Posterior cingulate gyrus (tissue), 11 donors: ENCODE measurements around the gene CPNE7.

Source experiments
- DNase-seq, 10 donors: peaks; one replicate each; pipeline versions ENCODE4 v3.0.0 to v3.0.0-alpha.2; 2020 to 2021; ENCODE audit warnings: mixed read lengths in 3 of 10
- intact Hi-C: fragments of 100-400 bp; cut with DNase I; formaldehyde crosslinking; loops from one replicate; pipeline ENCODE4 v1.15.1; 2023

CPNE7 gene

GRCh38 chr16:89575247-89576152, at the start of gene CPNE7:
Gene CPNE7, plus strand, starts transcription at chr16:89575758. Its CDS starts 140 bp downstream, at chr16:89575898.
- intact Hi-C loops: no loop called here
- no peak for DNase-seq

GRCh38 chr16:89529097-89529496, 46.5 kb upstream of the CPNE7 start:
- intact Hi-C loops: no loop called here
- DNase-seq: no peak

- intact Hi-C loops: no loop called here
- DNase-seq: no peak
Measured at GRCh38 chr16:89530401-89531381, 44.9 kb upstream of the CPNE7 start.

GRCh38 chr16:89531821-89532526, 43.6 kb upstream of the CPNE7 start:
- intact Hi-C loops: no loop called here
- no peak for DNase-seq

- intact Hi-C loops: no loop called here
- DNase-seq: no peak
Measured at GRCh38 chr16:89534252-89534756, 41.3 kb upstream of the CPNE7 start.

GRCh38 chr16:89536371-89536770, 39.2 kb upstream of the CPNE7 start:
- no peak for DNase-seq
- intact Hi-C loops: no loop called here

GRCh38 chr16:89536886-89537548, 38.5 kb upstream of the CPNE7 start:
- intact Hi-C loops: no loop called here
- DNase-seq: peak; percentile 46 to 95 (median 69)

GRCh38 chr16:89537549-89537925, 38.0 kb upstream of the CPNE7 start:
- DNase-seq: no peak
- intact Hi-C loops: no loop called here

- DNase-seq: no peak
- intact Hi-C loops: no loop called here
Measured at GRCh38 chr16:89538286-89538685, 37.3 kb upstream of the CPNE7 start.

GRCh38 chr16:89540557-89540956, 35.0 kb upstream of the CPNE7 start:
- intact Hi-C loops: no loop called here
- DNase-seq: no peak

GRCh38 chr16:89541792-89542191, 33.8 kb upstream of the CPNE7 start:
- intact Hi-C loops: no loop called here
- no peak for DNase-seq

- no peak for DNase-seq
- intact Hi-C loops: no loop called here
Measured at GRCh38 chr16:89544113-89544512, 31.4 kb upstream of the CPNE7 start.

- intact Hi-C loops: no loop called here
Measured at GRCh38 chr16:89544713-89545043, 30.9 kb upstream of the CPNE7 start.

GRCh38 chr16:89545044-89545830, 30.3 kb upstream of the CPNE7 start:
- intact Hi-C loops: no loop called here
- no peak for DNase-seq

More at GRCh38 chr16:89544713-89545043, 30.9 kb upstream of the CPNE7 start:
- DNase-seq: no peak

GRCh38 chr16:89545831-89546574, 29.6 kb upstream of the CPNE7 start:
- intact Hi-C loops: no loop called here
- peak in 1 of 10 donors; percentile 54 for DNase-seq

- DNase-seq: peak in 2 of 10 donors; percentile 35 to 81
- intact Hi-C loops: no loop called here
Measured at GRCh38 chr16:89546781-89547180, 28.8 kb upstream of the CPNE7 start.

GRCh38 chr16:89547291-89547690, 28.3 kb upstream of the CPNE7 start:
- DNase-seq: peak in 1 of 10 donors; percentile 74
- intact Hi-C loops: no loop called here

GRCh38 chr16:89547860-89548259, 27.7 kb upstream of the CPNE7 start:
- intact Hi-C loops: no loop called here
- DNase-seq: peak in 1 of 10 donors; percentile 35
